ENCODE results near the gene SIRT7. TPM values are rescaled to one million over a fixed set of nuclear protein-coding genes. Genes with fewer than 3 reads are reported as not detected.

Gene SIRT7
- total RNA-seq, 2 donors from 2014 or later, result 42.2 to 44.2 TPM

DNA sequence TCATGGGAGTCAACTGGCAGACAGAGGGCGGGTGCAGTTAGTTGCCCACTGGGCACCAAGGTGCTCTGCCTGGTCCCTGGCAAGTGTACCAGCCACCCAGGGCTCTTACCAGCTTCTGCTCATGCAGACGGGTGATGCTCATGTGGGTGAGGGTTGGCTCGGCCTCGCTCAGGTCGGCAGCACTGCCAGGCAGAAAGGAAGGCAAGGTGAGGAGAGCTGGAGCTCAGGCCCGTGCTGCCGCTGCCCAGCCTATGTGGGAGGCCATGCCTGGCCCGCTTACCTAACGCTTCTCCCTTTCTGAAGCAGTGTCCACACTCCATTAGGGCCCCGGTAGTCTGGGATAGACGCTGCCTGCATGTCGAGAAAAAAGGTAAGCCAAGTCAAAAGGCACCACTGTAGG lies 2.6 kb downstream of the SIRT7 start:
- H3K27ac Mint-ChIP-seq, result no peak overlapping the region
- H3K4me1 Mint-ChIP-seq (ENCODE audit: low read depth), result peaks cover 46% of the 10 kb centered on the region
- H3K27me3 Mint-ChIP-seq (ENCODE audit: low read depth), result no peaks in the 10 kb centered on the region
- H3K9me3 Mint-ChIP-seq, result no peaks in the 10 kb centered on the region
- H3K4me3 Mint-ChIP-seq, result no peak overlapping the region
- peaks cover 1 to 11% of the 10 kb centered on the region in 2 donors for H3K36me3 Mint-ChIP-seq (ENCODE audit: insufficient read depth in 2 of 2)
- no peak for ATAC-seq (replicated peaks in 1 of 2)
- DNase-seq, result no peak

GRCh38 chr17:81914103-81914850 lies 3.7 kb downstream of the SIRT7 start:
- no peak for ATAC-seq (replicated peaks in 1 of 2)
- no peak overlapping the region for H3K27ac Mint-ChIP-seq
- no peaks in the 10 kb centered on the region for H3K27me3 Mint-ChIP-seq (ENCODE audit: low read depth)
- H3K9me3 Mint-ChIP-seq, result no peaks in the 10 kb centered on the region
- DNase-seq, result no peak
- peaks cover 56% of the 10 kb centered on the region for H3K4me1 Mint-ChIP-seq (ENCODE audit: low read depth)
- peaks cover 1 to 11% of the 10 kb centered on the region in 2 donors for H3K36me3 Mint-ChIP-seq (ENCODE audit: insufficient read depth in 2 of 2)
- H3K4me3 Mint-ChIP-seq, result no peak overlapping the region

- Mint-ChIP-seq H3K9me3 (no peaks in the 10 kb centered on the region), H3K4me3 (no peak overlapping the region), H3K27me3 (ENCODE audit: low read depth) (no peaks in the 10 kb centered on the region), H3K4me1 (ENCODE audit: low read depth) (peaks cover 53% of the 10 kb centered on the region), H3K27ac (no peak overlapping the region), H3K36me3 (ENCODE audit: insufficient read depth in 2 of 2) (peaks cover 1 to 11% of the 10 kb centered on the region in 2 donors)
- no peak for DNase-seq
- ATAC-seq (replicated peaks in 1 of 2), result no peak
Observed at GRCh38 chr17:81913394-81914102, 4.4 kb downstream of the SIRT7 start.

- Mint-ChIP-seq H3K9me3 (no peaks in the 10 kb centered on the region), H3K27ac (no peak overlapping the region), H3K4me1 (ENCODE audit: low read depth) (peaks cover 46% of the 10 kb centered on the region), H3K27me3 (ENCODE audit: low read depth) (no peaks in the 10 kb centered on the region), H3K36me3 (ENCODE audit: insufficient read depth in 2 of 2) (peaks cover 1 to 11% of the 10 kb centered on the region in 2 donors), H3K4me3 (no peak overlapping the region)
- no peak for ATAC-seq (replicated peaks in 1 of 2)
- no peak for DNase-seq
Observed at GRCh38 chr17:81912441-81913309, 5.3 kb downstream of the SIRT7 start.

DNA sequence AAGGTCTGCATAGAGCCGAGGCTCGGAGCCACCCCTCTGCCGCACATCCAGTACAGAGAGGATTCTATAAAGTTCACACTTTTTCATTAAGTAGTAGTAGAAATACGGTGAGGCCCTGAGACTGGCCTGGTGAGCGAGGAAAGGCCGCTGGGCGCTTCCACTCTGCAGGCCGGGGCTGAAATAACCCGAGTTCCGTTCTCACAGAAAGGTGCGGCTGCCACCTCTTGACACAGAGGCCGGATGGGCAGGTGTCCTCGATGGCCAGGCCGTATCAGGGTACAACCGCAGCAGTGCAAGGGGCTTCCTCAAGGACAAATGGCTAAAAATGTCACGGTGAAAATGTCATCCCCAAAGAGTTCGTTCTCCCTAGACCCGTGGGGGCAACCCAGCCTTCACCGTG lies 6.0 kb downstream of the SIRT7 start:
- Mint-ChIP-seq H3K4me3 (peak overlapping the region; percentile 62 to 65), H3K4me1 (ENCODE audit: low read depth) (peaks cover 42% of the 10 kb centered on the region), H3K27ac (no peak overlapping the region), H3K9me3 (no peaks in the 10 kb centered on the region), H3K36me3 (ENCODE audit: insufficient read depth in 2 of 2) (peaks cover 1 to 11% of the 10 kb centered on the region in 2 donors), H3K27me3 (ENCODE audit: low read depth) (no peaks in the 10 kb centered on the region)
- DNase-seq, result no peak
- ATAC-seq (replicated peaks in 1 of 2), result no peak

DNA sequence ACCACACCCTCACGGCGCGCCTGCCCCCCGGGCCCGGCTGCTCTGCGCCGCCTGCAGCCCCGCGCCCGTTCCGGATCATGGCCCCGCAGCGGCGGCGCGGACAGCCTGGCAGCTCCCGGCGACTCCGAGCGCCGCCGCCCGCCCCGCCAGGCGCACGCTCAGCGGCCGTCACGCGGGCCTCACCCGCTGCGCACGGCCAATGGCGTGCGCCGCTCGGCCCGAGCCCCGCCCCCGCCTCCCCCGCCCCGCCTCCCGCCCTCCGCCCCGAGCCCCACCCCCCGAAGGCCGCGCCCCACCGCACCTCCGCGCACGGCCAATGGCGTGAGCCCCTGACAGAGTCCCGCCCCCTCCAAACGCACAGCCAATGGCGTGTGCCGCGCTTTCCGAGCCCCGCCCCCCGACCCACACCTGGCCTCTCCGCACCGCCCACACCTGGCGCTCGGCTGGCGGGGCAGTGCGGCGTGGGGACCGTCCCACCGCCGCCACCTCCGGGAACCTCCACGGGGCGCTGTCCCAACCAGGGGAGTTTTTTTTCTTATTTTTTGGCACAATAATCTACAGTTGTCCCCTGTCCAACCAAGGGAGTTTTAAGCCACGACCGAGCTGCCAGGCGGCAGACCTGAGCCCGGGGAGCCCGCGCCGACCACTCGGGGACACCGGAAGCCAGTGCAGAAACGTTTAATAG lies 6.6 kb downstream of the SIRT7 start, which contains the start of gene PCYT2:
PCYT2 (minus strand) TSS at position 123 of the 685 bp plus-strand sequence; CDS start at position 79, 44 bp downstream.
- peak within 1 kb of the TSS; percentile 83 to 85 for H3K4me3 Mint-ChIP-seq
- peaks cover 36% of the 10 kb centered on the region for H3K4me1 Mint-ChIP-seq (ENCODE audit: low read depth)
- ATAC-seq (replicated peaks in 1 of 2) (peak; percentile 92 to 93), DNase-seq (peak; percentile 95 to 96)
- H3K27me3 Mint-ChIP-seq (ENCODE audit: low read depth), result no peaks in the 10 kb centered on the region
- peaks cover 1 to 11% of the 10 kb centered on the region in 2 donors for H3K36me3 Mint-ChIP-seq (ENCODE audit: insufficient read depth in 2 of 2)
- H3K9me3 Mint-ChIP-seq, result no peaks in the 10 kb centered on the region
- no peak within 1 kb of the TSS for H3K27ac Mint-ChIP-seq

- ATAC-seq (replicated peaks in 1 of 2), result peak; percentile 50 to 54
- DNase-seq, result no peak
- Mint-ChIP-seq H3K27me3 (ENCODE audit: low read depth) (no peaks in the 10 kb centered on the region), H3K9me3 (no peaks in the 10 kb centered on the region), H3K36me3 (ENCODE audit: insufficient read depth in 2 of 2) (peaks cover 1 to 11% of the 10 kb centered on the region in 2 donors), H3K27ac (no peak overlapping the region), H3K4me1 (ENCODE audit: low read depth) (peaks cover 31% of the 10 kb centered on the region), H3K4me3 (peak overlapping the region; percentile 83 to 85)
Observed at GRCh38 chr17:81910840-81911276, 7.1 kb downstream of the SIRT7 start.

DNA sequence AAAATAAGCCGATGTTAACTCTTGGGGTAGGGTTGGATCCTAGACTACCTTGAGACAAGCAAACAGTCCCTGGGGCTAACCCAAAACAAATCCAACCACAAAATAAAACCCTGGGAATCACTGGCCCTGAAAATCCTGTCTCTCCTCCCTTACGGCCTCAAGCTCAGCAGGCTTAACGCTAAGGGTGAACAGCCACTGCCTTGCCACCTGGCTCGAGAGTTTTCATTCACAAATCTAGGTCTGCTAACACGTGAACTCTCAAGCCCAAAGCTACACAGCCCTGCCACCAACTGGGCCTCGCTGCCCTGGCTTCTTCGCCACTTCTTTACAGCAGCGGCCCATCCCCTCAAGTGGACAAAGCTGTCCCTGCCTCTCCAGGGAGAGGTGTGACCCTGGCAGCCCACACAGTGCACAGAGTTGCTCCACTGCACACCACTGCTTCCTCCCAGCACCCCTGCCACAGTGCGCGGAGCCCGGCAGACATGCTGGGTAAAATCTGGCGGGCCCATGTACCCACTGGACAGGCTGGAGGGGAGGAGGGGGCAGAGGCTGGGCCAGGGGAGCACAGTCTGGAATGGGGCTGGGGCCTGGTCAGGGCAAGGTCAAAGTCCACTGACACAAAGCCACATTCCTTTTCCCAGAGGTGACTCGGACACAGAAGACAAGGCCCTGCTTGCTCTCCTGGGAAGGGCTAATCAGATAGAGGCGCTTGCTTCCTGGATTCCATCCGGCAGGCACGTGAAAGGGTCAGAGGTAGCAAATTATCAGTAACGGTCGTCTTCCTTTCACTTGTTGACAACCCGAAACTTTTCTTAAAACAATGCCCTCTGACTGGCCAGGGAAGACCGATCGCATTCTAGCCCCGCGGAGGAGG lies 7.8 kb downstream of the SIRT7 start:
- DNase-seq, result no peak
- H3K36me3 Mint-ChIP-seq (ENCODE audit: insufficient read depth in 2 of 2), result peaks cover 1 to 9% of the 10 kb centered on the region in 2 donors
- H3K9me3 Mint-ChIP-seq, result no peaks in the 10 kb centered on the region
- H3K27ac Mint-ChIP-seq, result no peak overlapping the region
- no peak for ATAC-seq (replicated peaks in 1 of 2)
- H3K4me3 Mint-ChIP-seq, result peak overlapping the region; percentile 83 to 85
- H3K4me1 Mint-ChIP-seq (ENCODE audit: low read depth), result peaks cover 28% of the 10 kb centered on the region
- no peaks in the 10 kb centered on the region for H3K27me3 Mint-ChIP-seq (ENCODE audit: low read depth)

DNA sequence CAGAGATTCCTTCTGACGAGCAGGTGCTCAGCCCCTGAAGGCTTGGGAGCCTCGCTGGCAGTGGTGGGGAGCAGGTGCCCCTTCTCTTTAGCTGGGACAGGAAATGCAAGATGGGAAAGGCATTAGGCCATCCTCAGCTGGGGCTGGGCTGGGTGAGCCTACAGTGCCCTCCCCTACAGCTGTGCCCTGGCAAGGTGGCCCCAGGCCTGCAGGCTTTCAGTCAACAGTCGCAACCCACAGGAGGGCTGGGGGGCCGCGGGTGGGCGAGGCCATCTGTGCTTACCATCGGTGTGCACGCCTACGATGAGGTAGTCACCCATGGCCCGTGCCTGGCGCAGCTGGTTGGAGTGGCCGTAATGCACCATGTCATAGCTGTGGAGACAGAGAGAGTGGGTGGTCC lies 8.7 kb downstream of the SIRT7 start:
- no peak for DNase-seq
- Mint-ChIP-seq H3K9me3 (no peaks in the 10 kb centered on the region), H3K27me3 (ENCODE audit: low read depth) (no peaks in the 10 kb centered on the region), H3K4me3 (peak overlapping the region in 1 of 2 donors; percentile 83), H3K27ac (no peak overlapping the region), H3K4me1 (ENCODE audit: low read depth) (peaks cover 28% of the 10 kb centered on the region), H3K36me3 (ENCODE audit: insufficient read depth in 2 of 2) (peaks cover 1 to 9% of the 10 kb centered on the region in 2 donors)
- no peak for ATAC-seq (replicated peaks in 1 of 2)

DNA sequence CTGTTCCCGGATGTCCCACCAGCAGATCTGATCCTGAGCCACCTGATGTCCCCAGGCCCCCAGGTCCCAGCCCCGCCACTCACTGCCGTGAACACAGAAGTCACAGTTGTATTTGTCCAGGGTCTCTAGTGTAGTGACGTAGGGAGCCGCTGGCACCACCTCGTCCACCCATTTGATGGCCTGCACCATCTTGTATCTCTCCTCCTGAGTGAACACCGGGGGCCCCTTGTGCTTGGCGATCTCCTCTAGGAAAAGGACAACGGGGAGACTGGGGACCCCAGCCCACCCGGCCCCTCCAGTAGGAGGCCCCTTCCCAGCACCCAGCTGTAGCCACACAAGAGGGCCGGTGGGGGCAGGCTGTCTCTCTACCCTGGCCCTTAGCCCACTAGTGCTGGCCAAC lies 9.2 kb downstream of the SIRT7 start:
- no peaks in the 10 kb centered on the region for H3K27me3 Mint-ChIP-seq (ENCODE audit: low read depth)
- ATAC-seq (replicated peaks in 1 of 2) (no peak), DNase-seq (no peak)
- H3K36me3 Mint-ChIP-seq (ENCODE audit: insufficient read depth in 2 of 2), result peaks cover 1 to 9% of the 10 kb centered on the region in 2 donors
- H3K4me1 Mint-ChIP-seq (ENCODE audit: low read depth), result peaks cover 28% of the 10 kb centered on the region
- no peak overlapping the region for H3K27ac Mint-ChIP-seq
- H3K9me3 Mint-ChIP-seq, result no peaks in the 10 kb centered on the region
- H3K4me3 Mint-ChIP-seq, result no peak overlapping the region

- no peak for ATAC-seq (replicated peaks in 1 of 2)
- Mint-ChIP-seq H3K27me3 (ENCODE audit: low read depth) (no peaks in the 10 kb centered on the region), H3K9me3 (no peaks in the 10 kb centered on the region)
Observed at GRCh38 chr17:81907219-81908145, 10.5 kb downstream of the SIRT7 start.

More at GRCh38 chr17:81907219-81908145, 10.5 kb downstream of the SIRT7 start:
- H3K27ac Mint-ChIP-seq, result no peak overlapping the region
- no peak overlapping the region for H3K4me3 Mint-ChIP-seq
- H3K36me3 Mint-ChIP-seq (ENCODE audit: insufficient read depth in 2 of 2), result no peaks in the 10 kb centered on the region
- H3K4me1 Mint-ChIP-seq (ENCODE audit: low read depth), result peaks cover 23% of the 10 kb centered on the region
- DNase-seq, result no peak
